ENCODE data around the gene TTLL5.

GRCh38 chr14:75985618-75986438, 324.8 kb downstream of the TTLL5 start, which contains the start of gene IFT43:
- TF ChIP-seq, protein P1, sequence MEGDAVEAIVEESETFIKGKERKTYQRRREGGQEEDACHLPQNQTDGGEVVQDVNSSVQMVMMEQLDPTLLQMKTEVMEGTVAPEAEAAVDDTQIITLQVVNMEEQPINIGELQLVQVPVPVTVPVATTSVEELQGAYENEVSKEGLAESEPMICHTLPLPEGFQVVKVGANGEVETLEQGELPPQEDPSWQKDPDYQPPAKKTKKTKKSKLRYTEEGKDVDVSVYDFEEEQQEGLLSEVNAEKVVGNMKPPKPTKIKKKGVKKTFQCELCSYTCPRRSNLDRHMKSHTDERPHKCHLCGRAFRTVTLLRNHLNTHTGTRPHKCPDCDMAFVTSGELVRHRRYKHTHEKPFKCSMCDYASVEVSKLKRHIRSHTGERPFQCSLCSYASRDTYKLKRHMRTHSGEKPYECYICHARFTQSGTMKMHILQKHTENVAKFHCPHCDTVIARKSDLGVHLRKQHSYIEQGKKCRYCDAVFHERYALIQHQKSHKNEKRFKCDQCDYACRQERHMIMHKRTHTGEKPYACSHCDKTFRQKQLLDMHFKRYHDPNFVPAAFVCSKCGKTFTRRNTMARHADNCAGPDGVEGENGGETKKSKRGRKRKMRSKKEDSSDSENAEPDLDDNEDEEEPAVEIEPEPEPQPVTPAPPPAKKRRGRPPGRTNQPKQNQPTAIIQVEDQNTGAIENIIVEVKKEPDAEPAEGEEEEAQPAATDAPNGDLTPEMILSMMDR (IDR thresholded peaks at IDR 0.05) = no peak
- no peak for TF ChIP-seq USF2 (IDR thresholded peaks at IDR 0.05; ENCODE audit: borderline replicate concordance, low read depth, low read length)
- TF ChIP-seq EP300 (IDR thresholded peaks at IDR 0.05; ENCODE audit: borderline replicate concordance in 1 of 2, low read depth in 1 of 2, low read length in 1 of 2) = peak in 1 of 2 experiments; percentile 33; a peak in 1 of 4 replicates
- TF ChIP-seq EZH2phosphoT487 (IDR thresholded peaks at IDR 0.05; ENCODE audit: borderline replicate concordance, low read depth) = no peak
- peak; percentile 24; the same call in 1 of the 2 replicates for TF ChIP-seq TAF1 (IDR thresholded peaks at IDR 0.05; ENCODE audit: borderline replicate concordance, low read depth, low read length)
- no peak for TF ChIP-seq REST (IDR thresholded peaks at IDR 0.05; ENCODE audit: low read depth, low read length)
- TF ChIP-seq RAD21 (IDR thresholded peaks at IDR 0.05; ENCODE audit: low read length) = no peak
- TF ChIP-seq SIN3A (IDR thresholded peaks at IDR 0.05; ENCODE audit: borderline replicate concordance, low read depth, low read length) = no peak
- peak; percentile 76 for TF ChIP-seq ELF1 (IDR thresholded peaks at IDR 0.05)

All from SK-N-SH (cell line).